H9 (cell line): ENCODE measurements around the gene KRT84. TPM values are rescaled to one million over a fixed set of nuclear protein-coding genes. Genes with fewer than 3 reads are reported as not detected.

Experiments used
- DNase-seq: peaks from one replicate; pipeline ENCODE4 v3.0.0-alpha.2; 2017
- H2AFZ ChIP-seq: one replicate; pipeline ENCODE4 v1.6.1; 2013; ENCODE audit warnings: mild to moderate bottlenecking, low read length, control low read depth, moderate library complexity
- H2AK5ac ChIP-seq: 2 replicates; pipeline ENCODE4 v1.6.1; 2013; ENCODE audit warnings: low read length, control low read depth, mixed read lengths; ENCODE audit not compliant: insufficient read length
- H2BK120ac ChIP-seq: one replicate; pipeline ENCODE4 v1.6.1; 2013; ENCODE audit warnings: low read depth, mild to moderate bottlenecking, low read length, control low read depth, inconsistent platforms; ENCODE audit not compliant: poor library complexity, severe bottlenecking
- H2BK12ac ChIP-seq: 2 replicates; pipeline ENCODE4 v1.6.1; 2013; ENCODE audit warnings: low read length, control low read depth, mixed read lengths, low read depth; ENCODE audit not compliant: insufficient read length
- H2BK15ac ChIP-seq: 2 replicates; pipeline ENCODE4 v1.6.1; 2013; ENCODE audit warnings: low read depth, low read length, control low read depth
- H2BK20ac ChIP-seq: one replicate; pipeline ENCODE4 v1.6.1; 2013; ENCODE audit warnings: low read depth, mild to moderate bottlenecking, low read length, control low read depth, inconsistent platforms; ENCODE audit not compliant: poor library complexity, severe bottlenecking
- H2BK5ac ChIP-seq: 2 replicates; pipeline ENCODE4 v1.6.1; 2013; ENCODE audit warnings: low read length, control low read depth, mixed read lengths; ENCODE audit not compliant: insufficient read length
- H3K14ac ChIP-seq: 2 replicates; pipeline ENCODE4 v1.6.1; 2013; ENCODE audit warnings: low read length, control low read depth; ENCODE audit not compliant: insufficient read depth
- H3K18ac ChIP-seq: 2 replicates; pipeline ENCODE4 v1.6.1; 2013; ENCODE audit warnings: low read depth, mild to moderate bottlenecking, mixed read lengths, low read length, control low read depth; ENCODE audit not compliant: insufficient read length
- H3K23ac ChIP-seq: 2 replicates; pipeline ENCODE4 v1.6.1; 2013; ENCODE audit warnings: low read length, control low read depth, mixed read lengths, low read depth; ENCODE audit not compliant: insufficient read length
- H3K23me2 ChIP-seq: 2 replicates; pipeline ENCODE4 v1.6.1; 2013; ENCODE audit warnings: low read depth, mild to moderate bottlenecking, mixed read lengths, low read length, control low read depth; ENCODE audit not compliant: insufficient read length, poor library complexity, severe bottlenecking
- H3K27ac ChIP-seq: 2 replicates; pipeline ENCODE4 v1.5.1; 2013; ENCODE audit warnings: low read length, control low read depth, mixed read lengths, low read depth; ENCODE audit not compliant: insufficient read length
- H3K27me3 ChIP-seq: 2 replicates; pipeline ENCODE4 v1.6.1; 2013; ENCODE audit warnings: low read length, control low read depth, inconsistent platforms; ENCODE audit not compliant: insufficient read depth
- H3K4ac ChIP-seq: 2 replicates; pipeline ENCODE4 v1.6.1; 2013; ENCODE audit warnings: low read depth, mild to moderate bottlenecking, control low read depth, inconsistent platforms, low read length, moderate library complexity
- H3K4me1 ChIP-seq: 2 replicates; pipeline ENCODE4 v1.6.1; 2013; ENCODE audit warnings: low read length, control low read depth, inconsistent platforms; ENCODE audit not compliant: insufficient read depth
- H3K4me2 ChIP-seq: 2 replicates; pipeline ENCODE4 v1.6.1; 2013; ENCODE audit warnings: low read length, control low read depth, mixed read lengths; ENCODE audit not compliant: insufficient read length, insufficient read depth
- H3K56ac ChIP-seq: 2 replicates; pipeline ENCODE4 v1.6.1; 2013; ENCODE audit warnings: low read depth, mild to moderate bottlenecking, mixed read lengths, low read length, control low read depth; ENCODE audit not compliant: insufficient read length
- H3K79me1 ChIP-seq: 2 replicates; pipeline ENCODE4 v1.6.1; 2013; ENCODE audit warnings: low read depth, mild to moderate bottlenecking, moderate library complexity, low read length, control low read depth, inconsistent platforms; ENCODE audit not compliant: insufficient read depth, poor library complexity, severe bottlenecking
- H3K79me2 ChIP-seq: 2 replicates; pipeline ENCODE4 v1.6.1; 2013; ENCODE audit warnings: low read length, control low read depth, inconsistent platforms; ENCODE audit not compliant: insufficient read depth
- H3K9ac ChIP-seq: 2 replicates; pipeline ENCODE4 v1.6.1; 2013; ENCODE audit warnings: low read length, control low read depth, mixed read lengths; ENCODE audit not compliant: insufficient read length; ENCODE audit errors: extremely low read depth
- H3K9me3 ChIP-seq: one replicate; pipeline ENCODE4 v1.6.1; 2013; ENCODE audit warnings: low read depth, low read length, inconsistent platforms; ENCODE audit not compliant: control insufficient read depth
- H3T11ph ChIP-seq: one replicate; pipeline ENCODE4 v1.6.1; 2013; ENCODE audit warnings: mild to moderate bottlenecking, low read length, control low read depth, inconsistent platforms
- H4K20me1 ChIP-seq: one replicate; pipeline ENCODE4 v1.6.1; 2013; ENCODE audit not compliant: control insufficient read depth, insufficient read length, insufficient read depth
- H4K5ac ChIP-seq: 2 replicates; pipeline ENCODE4 v1.6.1; 2013; ENCODE audit warnings: low read depth, mild to moderate bottlenecking, mixed read lengths, low read length, control low read depth; ENCODE audit not compliant: insufficient read length
- H4K8ac ChIP-seq: replicated peaks from 2 replicates; pipeline ENCODE4 v1.6.1; 2013; ENCODE audit warnings: low read length, control low read depth, mixed read lengths, low read depth; ENCODE audit not compliant: insufficient read length
- H4K91ac ChIP-seq: 2 replicates; pipeline ENCODE4 v1.6.1; 2013; ENCODE audit warnings: low read depth, mild to moderate bottlenecking, moderate library complexity, mixed read lengths, low read length, control low read depth; ENCODE audit not compliant: insufficient read length
- H3K27ac Mint-ChIP-seq, 3 experiments: 2 replicates in 2 of 3; 3 replicates in 1 of 3; pipeline ENCODE4 v1.8.0; 2020 to 2021; ENCODE audit warnings: mixed read lengths in 3 of 3, mild to moderate bottlenecking in 1 of 3, moderate library complexity in 1 of 3
- H3K27me3 Mint-ChIP-seq: 2 replicates; pipeline ENCODE4 v1.8.0; 2021; ENCODE audit warnings: low read depth, mild to moderate bottlenecking, moderate library complexity, mixed read lengths
- H3K36me3 Mint-ChIP-seq, 3 experiments: 2 replicates in 2 of 3; 3 replicates in 1 of 3; pipeline ENCODE4 v1.8.0; 2020 to 2021; ENCODE audit warnings: low read depth in 3 of 3, mixed read lengths in 3 of 3; ENCODE audit not compliant: insufficient read depth in 1 of 3
- H3K4me1 Mint-ChIP-seq, 2 experiments: 2 replicates each; pipeline ENCODE4 v1.8.0; 2020; ENCODE audit warnings: mixed read lengths in 2 of 2
- H3K4me3 Mint-ChIP-seq, 2 experiments: 2 replicates in 1 of 2; 3 replicates in 1 of 2; pipeline ENCODE4 v1.8.0; 2020 to 2021; ENCODE audit warnings: mild to moderate bottlenecking in 2 of 2, mixed read lengths in 2 of 2, moderate library complexity in 1 of 2
- H3K9me3 Mint-ChIP-seq, 2 experiments: 2 replicates in 1 of 2; 3 replicates in 1 of 2; pipeline ENCODE4 v1.8.0; 2020; ENCODE audit warnings: mild to moderate bottlenecking in 2 of 2, mixed read lengths in 2 of 2, moderate library complexity in 1 of 2
- WGBS: extraction: QIAGEN DNeasy Blood & Tissue Kit; methylation state at CpG from one replicate; pipeline ENCODE4 v1.1.7; 2013; ENCODE audit warnings: missing lambda C conversion rate, low lambda C conversion rate, mixed read lengths; ENCODE audit not compliant: insufficient read length; ENCODE audit errors: extremely low coverage; 5-methylcytosine and 5-hydroxymethylcytosine counted together
- total RNA-seq: library from RNA; stranded (reverse); gene quantifications from 2 replicates; pipeline ENCODE4 v1.2.1, GENCODE V29; 2021
- TF ChIP-seq, protein P1 (sequence below): fragments of 200-600 bp; sonication (generic); conservative IDR thresholded peaks from 3 replicates; pipeline ENCODE4 v1.8.0; 2021; ENCODE audit warnings: antibody characterized with exemption, mild to moderate bottlenecking

Gene KRT84
- total RNA-seq, 1 experiment from 2014 or later, result not detected

DNA sequence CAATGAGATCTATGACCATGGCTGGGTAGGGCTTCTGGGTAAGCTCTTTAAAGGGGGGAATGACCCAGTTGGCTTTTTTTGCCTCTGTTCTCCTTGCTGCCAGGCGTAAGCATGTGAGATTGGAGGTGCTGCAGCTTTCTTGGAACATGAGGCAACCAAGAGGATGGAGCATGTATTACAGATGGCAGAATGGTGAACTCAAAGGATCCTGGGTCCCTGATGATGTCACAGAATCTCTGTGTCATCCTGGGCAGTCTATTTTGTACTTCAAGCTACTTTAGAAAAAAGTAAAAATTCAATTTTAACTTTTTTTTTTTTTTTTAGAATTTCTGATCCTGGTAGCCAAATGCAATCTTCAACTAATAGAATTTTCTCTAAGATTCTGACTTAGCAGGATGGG lies 12.7 kb upstream of the KRT84 start:
- Histone ChIP-seq H3K4me1 (peaks cover under 1% of the 10 kb centered on the region; the same call in 1 of the 2 replicates), H3K9ac (no peak overlapping the region), H3K4me2 (no peak overlapping the region), H3K4ac (no peak overlapping the region), H2BK120ac (no peak overlapping the region), H2BK20ac (no peak overlapping the region), H3K23me2 (no peaks in the 10 kb centered on the region), H2BK12ac (no peak overlapping the region), H3K56ac (no peak overlapping the region), H2AK5ac (no peak overlapping the region), H4K91ac (no peak overlapping the region), H3K18ac (no peak overlapping the region), H2BK5ac (no peak overlapping the region), H4K5ac (no peak overlapping the region), H3K79me2 (no peaks in the 10 kb centered on the region), H3K9me3 (no peaks in the 10 kb centered on the region), H4K8ac (no peak overlapping the region), H3K23ac (no peak overlapping the region), H3T11ph (no peak overlapping the region), H2BK15ac (no peak overlapping the region), H2AFZ (no peak overlapping the region), H4K20me1 (no peaks in the 10 kb centered on the region), H3K27ac (no peak overlapping the region), H3K14ac (no peak overlapping the region), H3K79me1 (no peaks in the 10 kb centered on the region), H3K27me3 (no peaks in the 10 kb centered on the region; the same call in 1 of the 2 replicates)
- DNase-seq, result no peak
- Mint-ChIP-seq H3K27me3 (peaks cover 8% of the 10 kb centered on the region), H3K4me1 (peaks cover 7 to 9% of the 10 kb centered on the region in 2 experiments), H3K27ac (no peak overlapping the region), H3K9me3 (no peaks in the 10 kb centered on the region; a peak in 1 of 5 replicates), H3K36me3 (no peaks in the 10 kb centered on the region; a peak in 1 of 7 replicates), H3K4me3 (no peak overlapping the region)
- WGBS, result no CpG with 5 or more reads among the region's 1 CpG
- TF ChIP-seq, protein P1, sequence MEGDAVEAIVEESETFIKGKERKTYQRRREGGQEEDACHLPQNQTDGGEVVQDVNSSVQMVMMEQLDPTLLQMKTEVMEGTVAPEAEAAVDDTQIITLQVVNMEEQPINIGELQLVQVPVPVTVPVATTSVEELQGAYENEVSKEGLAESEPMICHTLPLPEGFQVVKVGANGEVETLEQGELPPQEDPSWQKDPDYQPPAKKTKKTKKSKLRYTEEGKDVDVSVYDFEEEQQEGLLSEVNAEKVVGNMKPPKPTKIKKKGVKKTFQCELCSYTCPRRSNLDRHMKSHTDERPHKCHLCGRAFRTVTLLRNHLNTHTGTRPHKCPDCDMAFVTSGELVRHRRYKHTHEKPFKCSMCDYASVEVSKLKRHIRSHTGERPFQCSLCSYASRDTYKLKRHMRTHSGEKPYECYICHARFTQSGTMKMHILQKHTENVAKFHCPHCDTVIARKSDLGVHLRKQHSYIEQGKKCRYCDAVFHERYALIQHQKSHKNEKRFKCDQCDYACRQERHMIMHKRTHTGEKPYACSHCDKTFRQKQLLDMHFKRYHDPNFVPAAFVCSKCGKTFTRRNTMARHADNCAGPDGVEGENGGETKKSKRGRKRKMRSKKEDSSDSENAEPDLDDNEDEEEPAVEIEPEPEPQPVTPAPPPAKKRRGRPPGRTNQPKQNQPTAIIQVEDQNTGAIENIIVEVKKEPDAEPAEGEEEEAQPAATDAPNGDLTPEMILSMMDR, result no peak
